ENCODE data around the gene SMARCD1.

SMARCD1 gene

DNA sequence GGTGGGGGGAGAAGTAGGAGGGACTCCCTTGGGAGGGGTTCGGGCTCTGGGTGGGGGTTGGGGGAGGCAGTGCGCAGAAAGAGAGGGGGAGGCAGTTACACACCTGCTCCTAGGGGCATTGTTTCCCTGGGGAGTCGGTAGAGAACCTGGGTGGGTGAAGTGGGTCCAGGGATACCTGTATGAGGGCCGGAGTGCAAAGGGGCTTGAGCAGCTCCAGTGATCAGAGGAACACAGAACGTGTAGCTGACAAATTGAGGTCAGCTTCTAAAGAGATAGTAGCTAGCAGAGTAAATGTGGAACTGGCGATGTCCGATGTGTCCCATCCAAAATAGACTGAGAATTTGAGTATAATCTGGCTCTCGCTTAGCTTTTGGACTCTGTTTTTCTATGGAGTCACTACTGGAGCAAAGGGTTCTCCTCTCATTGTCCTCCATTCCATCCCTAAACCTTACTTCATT, 502 bp downstream of the SMARCD1 start:
- Histone ChIP-seq H3K27me3 (ENCODE audit: control insufficient read depth in 3 of 3, insufficient read depth in 3 of 3, low read depth in 1 of 3, low read length in 3 of 3) (no peaks in the 10 kb centered on the region), H4K8ac (ENCODE audit: low read depth, low read length) (no peak overlapping the region), H3K18ac (ENCODE audit: low read length) (no peak overlapping the region), H2BK5ac (ENCODE audit: low read length) (peak overlapping the region; percentile 78), H3K4me1 (ENCODE audit: control insufficient read depth in 2 of 2, insufficient read depth in 1 of 2, low read depth in 1 of 2, low read length in 2 of 2) (peaks cover 7 to 18% of the 10 kb centered on the region in 2 donors), H3K27ac (replicated peaks; ENCODE audit: low read length) (no peak overlapping the region), H4K91ac (ENCODE audit: low read depth, low read length, poor library complexity) (no peak overlapping the region), H2AFZ (ENCODE audit: low read length) (peak overlapping the region; percentile 82), H3K4ac (ENCODE audit: low read length) (no peak overlapping the region), H2BK120ac (ENCODE audit: low read depth, low read length) (no peak overlapping the region), H3K4me3 (ENCODE audit: low read length in 2 of 2) (peak overlapping the region; percentile 60 to 86), H3K14ac (ENCODE audit: low read length) (no peak overlapping the region), H2AK5ac (ENCODE audit: low read depth, low read length) (no peak overlapping the region), H2BK12ac (ENCODE audit: low read length) (no peak overlapping the region), H3K9ac (ENCODE audit: low read depth, low read length, poor library complexity) (no peak overlapping the region), H3K4me2 (ENCODE audit: insufficient read depth, low read length, poor library complexity, severe bottlenecking) (peak overlapping the region; percentile 60), H2BK15ac (ENCODE audit: low read length) (no peak overlapping the region), H3K79me1 (ENCODE audit: low read depth, low read length) (no peaks in the 10 kb centered on the region), H3K36me3 (replicated peaks in 1 of 2; ENCODE audit: control insufficient read depth in 2 of 2, insufficient read depth in 2 of 2, low read length in 2 of 2) (peaks cover 34 to 50% of the 10 kb centered on the region in 2 donors), H3K9me3 (replicated peaks in 1 of 2; ENCODE audit: control insufficient read depth in 2 of 2, insufficient read depth in 1 of 2, low read depth in 1 of 2, low read length in 2 of 2) (no peaks in the 10 kb centered on the region), H3K23ac (ENCODE audit: low read depth, low read length, poor library complexity) (no peak overlapping the region)
- DNase-seq (ENCODE audit: low spot score): no peak
- WGBS, 2 donors (ENCODE audit: extremely low coverage in 2 of 2, insufficient read length in 2 of 2, insufficient replicate concordance in 1 of 2): no CpG with 5 or more reads among the region's 8 CpGs

- Histone ChIP-seq H2BK15ac (ENCODE audit: low read length) (no peak overlapping the region), H2AK5ac (ENCODE audit: low read depth, low read length) (no peak overlapping the region), H3K79me1 (ENCODE audit: low read depth, low read length) (no peaks in the 10 kb centered on the region), H2BK5ac (ENCODE audit: low read length) (no peak overlapping the region), H3K9ac (ENCODE audit: low read depth, low read length, poor library complexity) (no peak overlapping the region), H3K4me2 (ENCODE audit: insufficient read depth, low read length, poor library complexity, severe bottlenecking) (peak overlapping the region; percentile 60), H4K91ac (ENCODE audit: low read depth, low read length, poor library complexity) (no peak overlapping the region), H3K18ac (ENCODE audit: low read length) (no peak overlapping the region), H2AFZ (ENCODE audit: low read length) (no peak overlapping the region), H3K14ac (ENCODE audit: low read length) (no peak overlapping the region), H3K4me3 (ENCODE audit: low read length in 2 of 2) (peak overlapping the region; percentile 60 to 86), H3K9me3 (replicated peaks in 1 of 2; ENCODE audit: control insufficient read depth in 2 of 2, insufficient read depth in 1 of 2, low read depth in 1 of 2, low read length in 2 of 2) (no peaks in the 10 kb centered on the region), H3K36me3 (replicated peaks in 1 of 2; ENCODE audit: control insufficient read depth in 2 of 2, insufficient read depth in 2 of 2, low read length in 2 of 2) (peaks cover 37 to 53% of the 10 kb centered on the region in 2 donors), H3K27ac (replicated peaks; ENCODE audit: low read length) (no peak overlapping the region), H3K4me1 (ENCODE audit: control insufficient read depth in 2 of 2, insufficient read depth in 1 of 2, low read depth in 1 of 2, low read length in 2 of 2) (peaks cover 4 to 18% of the 10 kb centered on the region in 2 donors), H3K27me3 (ENCODE audit: control insufficient read depth in 3 of 3, insufficient read depth in 3 of 3, low read depth in 1 of 3, low read length in 3 of 3) (no peaks in the 10 kb centered on the region), H2BK12ac (ENCODE audit: low read length) (no peak overlapping the region), H3K4ac (ENCODE audit: low read length) (no peak overlapping the region), H2BK120ac (ENCODE audit: low read depth, low read length) (no peak overlapping the region), H4K8ac (ENCODE audit: low read depth, low read length) (no peak overlapping the region), H3K23ac (ENCODE audit: low read depth, low read length, poor library complexity) (no peak overlapping the region)
- DNase-seq (ENCODE audit: low spot score): no peak
- no CpG with 5 or more reads among the region's 5 CpGs for WGBS, 2 donors (ENCODE audit: extremely low coverage in 2 of 2, insufficient read length in 2 of 2, insufficient replicate concordance in 1 of 2)
Observed at GRCh38 chr12:50086148-50086547, 1.0 kb downstream of the SMARCD1 start.

DNA sequence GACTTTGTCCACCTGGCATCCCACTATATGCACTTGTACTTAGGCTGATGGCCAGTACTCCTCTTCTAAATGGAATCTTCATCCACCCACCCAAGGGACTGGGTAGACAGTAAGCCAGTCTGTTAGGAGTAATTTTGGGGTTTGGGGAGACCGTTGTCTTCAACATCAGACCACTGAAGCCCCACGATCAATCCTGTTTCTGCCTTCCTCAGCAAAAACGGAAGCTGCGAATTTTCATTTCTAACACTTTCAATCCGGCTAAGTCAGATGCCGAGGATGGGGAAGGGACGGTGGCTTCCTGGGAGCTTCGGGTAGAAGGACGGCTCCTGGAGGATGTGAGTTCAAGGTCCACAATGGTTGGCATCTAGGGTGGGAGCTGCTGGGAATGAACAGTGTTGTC, 2.0 kb downstream of the SMARCD1 start:
- Histone ChIP-seq H3K4me2 (ENCODE audit: insufficient read depth, low read length, poor library complexity, severe bottlenecking) (no peak overlapping the region), H3K4ac (ENCODE audit: low read length) (no peak overlapping the region), H3K9ac (ENCODE audit: low read depth, low read length, poor library complexity) (no peak overlapping the region), H3K27me3 (ENCODE audit: control insufficient read depth in 3 of 3, insufficient read depth in 3 of 3, low read depth in 1 of 3, low read length in 3 of 3) (no peaks in the 10 kb centered on the region), H3K14ac (ENCODE audit: low read length) (no peak overlapping the region), H3K4me3 (ENCODE audit: low read length in 2 of 2) (no peak overlapping the region), H2AK5ac (ENCODE audit: low read depth, low read length) (no peak overlapping the region), H2BK5ac (ENCODE audit: low read length) (no peak overlapping the region), H3K18ac (ENCODE audit: low read length) (no peak overlapping the region), H4K91ac (ENCODE audit: low read depth, low read length, poor library complexity) (no peak overlapping the region), H4K8ac (ENCODE audit: low read depth, low read length) (no peak overlapping the region), H2BK15ac (ENCODE audit: low read length) (no peak overlapping the region), H3K23ac (ENCODE audit: low read depth, low read length, poor library complexity) (no peak overlapping the region), H2BK12ac (ENCODE audit: low read length) (no peak overlapping the region), H3K27ac (replicated peaks; ENCODE audit: low read length) (no peak overlapping the region), H2BK120ac (ENCODE audit: low read depth, low read length) (no peak overlapping the region), H2AFZ (ENCODE audit: low read length) (no peak overlapping the region), H3K36me3 (replicated peaks in 1 of 2; ENCODE audit: control insufficient read depth in 2 of 2, insufficient read depth in 2 of 2, low read length in 2 of 2) (peaks cover 42 to 63% of the 10 kb centered on the region in 2 donors), H3K79me1 (ENCODE audit: low read depth, low read length) (no peaks in the 10 kb centered on the region), H3K9me3 (replicated peaks in 1 of 2; ENCODE audit: control insufficient read depth in 2 of 2, insufficient read depth in 1 of 2, low read depth in 1 of 2, low read length in 2 of 2) (no peaks in the 10 kb centered on the region), H3K4me1 (ENCODE audit: control insufficient read depth in 2 of 2, insufficient read depth in 1 of 2, low read depth in 1 of 2, low read length in 2 of 2) (peaks cover 3 to 14% of the 10 kb centered on the region in 2 donors)
- WGBS, 2 donors (ENCODE audit: extremely low coverage in 2 of 2, insufficient read length in 2 of 2, insufficient replicate concordance in 1 of 2): no CpG with 5 or more reads among the region's 9 CpGs
- no peak for DNase-seq (ENCODE audit: low spot score)

- H2AFZ ChIP-seq (ENCODE audit: low read length): no peak overlapping the region
- WGBS, 2 donors (ENCODE audit: extremely low coverage in 2 of 2, insufficient read length in 2 of 2, insufficient replicate concordance in 1 of 2): no CpG with 5 or more reads among the region's 3 CpGs
- no peak overlapping the region for H3K27ac ChIP-seq (replicated peaks; ENCODE audit: low read length)
- no peak overlapping the region for H2BK120ac ChIP-seq (ENCODE audit: low read depth, low read length)
- no peaks in the 10 kb centered on the region for H3K27me3 ChIP-seq (ENCODE audit: control insufficient read depth in 3 of 3, insufficient read depth in 3 of 3, low read depth in 1 of 3, low read length in 3 of 3)
- H2BK15ac ChIP-seq (ENCODE audit: low read length): no peak overlapping the region
- H3K4ac ChIP-seq (ENCODE audit: low read length): no peak overlapping the region
- H3K4me1 ChIP-seq (ENCODE audit: control insufficient read depth in 2 of 2, insufficient read depth in 1 of 2, low read depth in 1 of 2, low read length in 2 of 2): peaks cover 3 to 6% of the 10 kb centered on the region in 2 donors
- no peak overlapping the region for H3K4me2 ChIP-seq (ENCODE audit: insufficient read depth, low read length, poor library complexity, severe bottlenecking)
- H3K23ac ChIP-seq (ENCODE audit: low read depth, low read length, poor library complexity): no peak overlapping the region
- no peak overlapping the region for H4K91ac ChIP-seq (ENCODE audit: low read depth, low read length, poor library complexity)
- no peak overlapping the region for H4K8ac ChIP-seq (ENCODE audit: low read depth, low read length)
- no peaks in the 10 kb centered on the region for H3K9me3 ChIP-seq (replicated peaks in 1 of 2; ENCODE audit: control insufficient read depth in 2 of 2, insufficient read depth in 1 of 2, low read depth in 1 of 2, low read length in 2 of 2)
- no peak for DNase-seq (ENCODE audit: low spot score)
- peaks cover 2% of the 10 kb centered on the region for H3K79me1 ChIP-seq (ENCODE audit: low read depth, low read length)
- no peak overlapping the region for H2BK12ac ChIP-seq (ENCODE audit: low read length)
- H3K36me3 ChIP-seq (replicated peaks in 1 of 2; ENCODE audit: control insufficient read depth in 2 of 2, insufficient read depth in 2 of 2, low read length in 2 of 2): peaks cover 44 to 71% of the 10 kb centered on the region in 2 donors
- no peak overlapping the region for H3K4me3 ChIP-seq (ENCODE audit: low read length in 2 of 2)
- H3K9ac ChIP-seq (ENCODE audit: low read depth, low read length, poor library complexity): no peak overlapping the region
- H2AK5ac ChIP-seq (ENCODE audit: low read depth, low read length): no peak overlapping the region
- H3K18ac ChIP-seq (ENCODE audit: low read length): no peak overlapping the region
- no peak overlapping the region for H2BK5ac ChIP-seq (ENCODE audit: low read length)
- no peak overlapping the region for H3K14ac ChIP-seq (ENCODE audit: low read length)
Observed at GRCh38 chr12:50087995-50088394, 2.9 kb downstream of the SMARCD1 start.
